Ishikawa (cell line): ENCODE results near the gene LPP.

Source experiments
- CEBPB ChIP-seq: IDR thresholded peaks from 2 replicates; pipeline ENCODE4 v1.6.1; 2012
- CREB1 ChIP-seq: IDR thresholded peaks from 2 replicates; pipeline ENCODE4 v1.6.1; 2012; ENCODE audit warnings: low read depth
- EGR1 ChIP-seq: IDR thresholded peaks from 2 replicates; pipeline ENCODE4 v1.6.1; 2012
- EP300 ChIP-seq: IDR thresholded peaks from 2 replicates; pipeline ENCODE4 v1.6.1; 2012; ENCODE audit warnings: borderline replicate concordance
- FOXM1 ChIP-seq: IDR thresholded peaks from 2 replicates; pipeline ENCODE4 v1.6.1; 2012; ENCODE audit warnings: low read depth, borderline replicate concordance
- MAX ChIP-seq: IDR thresholded peaks from 2 replicates; pipeline ENCODE4 v1.6.1; 2012
- NFIC ChIP-seq: IDR thresholded peaks from 2 replicates; pipeline ENCODE4 v1.6.1; 2012
- RAD21 ChIP-seq: IDR thresholded peaks from 2 replicates; pipeline ENCODE4 v1.6.1; 2012; ENCODE audit warnings: low read depth
- REST ChIP-seq: IDR thresholded peaks from 2 replicates; pipeline ENCODE4 v1.6.1; 2012; ENCODE audit warnings: low read depth, mild to moderate bottlenecking
- TAF1 ChIP-seq: IDR thresholded peaks from 2 replicates; pipeline ENCODE4 v1.6.1; 2012; ENCODE audit warnings: low read depth, mild to moderate bottlenecking
- TCF12 ChIP-seq: IDR thresholded peaks from 2 replicates; pipeline ENCODE4 v1.6.1; 2012; ENCODE audit warnings: low read depth
- TEAD4 ChIP-seq: IDR thresholded peaks from 2 replicates; pipeline ENCODE4 v1.6.1; 2012
- USF1 ChIP-seq: IDR thresholded peaks from 2 replicates; pipeline ENCODE4 v1.6.1; 2012
- YY1 ChIP-seq: IDR thresholded peaks from 2 replicates; pipeline ENCODE4 v1.6.1; 2012; ENCODE audit warnings: low read depth

Gene LPP

GRCh38 chr3:188396251-188396650 is 242.3 kb downstream of the LPP start:
- TF ChIP-seq EP300 (no peak), RAD21 (no peak), EGR1 (no peak), FOXM1 (no peak)

- no peak for TF ChIP-seq MAX
- TF ChIP-seq CEBPB = no peak
- no peak for TF ChIP-seq RAD21
Measured at GRCh38 chr3:188396900-188397299, 242.9 kb downstream of the LPP start.

GRCh38 chr3:188397766-188398705 is 244.1 kb downstream of the LPP start:
- TF ChIP-seq CEBPB = no peak
- no peak for TF ChIP-seq TCF12
- TF ChIP-seq MAX = no peak
- TF ChIP-seq TEAD4 = no peak
- no peak for TF ChIP-seq REST
- TF ChIP-seq RAD21 = no peak
- no peak for TF ChIP-seq EP300
- no peak for TF ChIP-seq FOXM1
- no peak for TF ChIP-seq USF1
- TF ChIP-seq NFIC = no peak

DNA sequence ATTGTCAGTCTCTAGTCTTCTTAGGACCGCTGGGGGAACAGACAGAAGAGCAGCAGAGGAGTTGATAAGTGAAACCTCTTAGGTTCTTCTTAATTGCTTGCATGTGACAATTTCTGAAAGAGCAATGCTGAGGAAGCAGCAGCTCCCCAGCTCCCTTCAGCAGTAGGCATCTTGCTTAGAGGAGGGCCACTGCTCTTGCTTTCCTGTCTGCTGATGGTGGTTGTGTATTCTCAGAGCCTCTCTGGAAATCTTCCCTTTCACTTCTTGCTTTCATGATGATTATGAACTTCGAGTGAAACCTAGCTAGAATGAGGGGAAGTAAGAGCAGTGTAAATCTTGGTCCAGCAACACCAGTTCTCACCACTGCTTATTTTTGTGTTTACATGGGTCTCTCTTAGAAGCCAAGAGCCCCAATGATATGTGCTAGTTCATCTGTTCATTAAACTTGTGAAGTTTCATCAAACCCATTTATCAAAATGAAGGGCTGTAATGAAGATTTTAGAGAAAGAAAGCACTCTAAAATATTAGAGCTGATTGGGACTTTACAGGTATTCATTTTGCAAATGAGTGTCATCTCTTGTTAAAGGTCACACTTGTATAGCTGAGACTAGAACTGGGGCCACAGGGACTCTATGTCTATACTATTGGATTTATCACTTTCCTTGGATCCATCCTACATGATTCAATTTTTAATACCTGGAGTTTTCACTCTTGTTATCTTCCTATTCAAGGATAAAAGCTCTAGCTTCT is 246.7 kb downstream of the LPP start:
- TF ChIP-seq RAD21 (no peak), EP300 (no peak), YY1 (no peak), MAX (no peak), EGR1 (no peak), TEAD4 (no peak), REST (no peak), NFIC (no peak)

GRCh38 chr3:188401244-188401993 is 247.5 kb downstream of the LPP start:
- TF ChIP-seq CREB1 (no peak), YY1 (no peak), EP300 (no peak), EGR1 (no peak), FOXM1 (no peak), MAX (no peak), TCF12 (no peak), TEAD4 (no peak), USF1 (no peak)

DNA sequence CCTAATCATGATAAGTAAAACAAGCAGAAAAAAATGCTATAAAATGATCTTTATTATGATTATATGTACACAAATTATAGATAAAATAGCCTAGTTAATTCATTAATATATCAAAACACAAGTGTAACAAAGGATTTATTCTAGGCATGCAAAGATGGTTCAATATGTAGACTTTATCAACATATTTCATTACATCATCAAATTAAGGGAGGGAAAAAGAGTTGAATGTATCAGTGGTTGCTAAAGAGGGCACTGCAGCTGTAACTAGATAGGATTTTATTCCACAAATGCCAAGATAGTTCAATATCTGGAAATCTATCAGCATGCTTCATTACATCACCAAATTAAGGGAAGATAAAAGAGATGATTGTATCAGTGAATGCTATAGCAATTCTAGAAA is 248.3 kb downstream of the LPP start:
- no peak for TF ChIP-seq CEBPB
- no peak for TF ChIP-seq YY1
- no peak for TF ChIP-seq REST
- TF ChIP-seq TAF1 = no peak
- no peak for TF ChIP-seq TCF12
- no peak for TF ChIP-seq NFIC
- no peak for TF ChIP-seq USF1
- no peak for TF ChIP-seq EGR1
- TF ChIP-seq MAX = no peak
- TF ChIP-seq FOXM1 = no peak
- no peak for TF ChIP-seq CREB1
